H9 (cell line): ENCODE results near the gene ZNF521. TPM values are rescaled to one million over a fixed set of nuclear protein-coding genes. Genes with fewer than 3 reads are reported as not detected.

Source experiments
- DNase-seq: peaks from one replicate; pipeline ENCODE4 v3.0.0-alpha.2; 2017
- H2AFZ ChIP-seq: one replicate; pipeline ENCODE4 v1.6.1; 2013; ENCODE audit warnings: mild to moderate bottlenecking, low read length, control low read depth, moderate library complexity
- H2AK5ac ChIP-seq: 2 replicates; pipeline ENCODE4 v1.6.1; 2013; ENCODE audit warnings: low read length, control low read depth, mixed read lengths; ENCODE audit not compliant: insufficient read length
- H2BK120ac ChIP-seq: one replicate; pipeline ENCODE4 v1.6.1; 2013; ENCODE audit warnings: low read depth, mild to moderate bottlenecking, low read length, control low read depth, inconsistent platforms; ENCODE audit not compliant: poor library complexity, severe bottlenecking
- H2BK12ac ChIP-seq: 2 replicates; pipeline ENCODE4 v1.6.1; 2013; ENCODE audit warnings: low read length, control low read depth, mixed read lengths, low read depth; ENCODE audit not compliant: insufficient read length
- H2BK15ac ChIP-seq: 2 replicates; pipeline ENCODE4 v1.6.1; 2013; ENCODE audit warnings: low read depth, low read length, control low read depth
- H2BK20ac ChIP-seq: one replicate; pipeline ENCODE4 v1.6.1; 2013; ENCODE audit warnings: low read depth, mild to moderate bottlenecking, low read length, control low read depth, inconsistent platforms; ENCODE audit not compliant: poor library complexity, severe bottlenecking
- H2BK5ac ChIP-seq: 2 replicates; pipeline ENCODE4 v1.6.1; 2013; ENCODE audit warnings: low read length, control low read depth, mixed read lengths; ENCODE audit not compliant: insufficient read length
- H3K14ac ChIP-seq: 2 replicates; pipeline ENCODE4 v1.6.1; 2013; ENCODE audit warnings: low read length, control low read depth; ENCODE audit not compliant: insufficient read depth
- H3K18ac ChIP-seq: 2 replicates; pipeline ENCODE4 v1.6.1; 2013; ENCODE audit warnings: low read depth, mild to moderate bottlenecking, mixed read lengths, low read length, control low read depth; ENCODE audit not compliant: insufficient read length
- H3K23ac ChIP-seq: 2 replicates; pipeline ENCODE4 v1.6.1; 2013; ENCODE audit warnings: low read length, control low read depth, mixed read lengths, low read depth; ENCODE audit not compliant: insufficient read length
- H3K23me2 ChIP-seq: 2 replicates; pipeline ENCODE4 v1.6.1; 2013; ENCODE audit warnings: low read depth, mild to moderate bottlenecking, mixed read lengths, low read length, control low read depth; ENCODE audit not compliant: insufficient read length, poor library complexity, severe bottlenecking
- H3K27ac ChIP-seq: 2 replicates; pipeline ENCODE4 v1.5.1; 2013; ENCODE audit warnings: low read length, control low read depth, mixed read lengths, low read depth; ENCODE audit not compliant: insufficient read length
- H3K27me3 ChIP-seq: 2 replicates; pipeline ENCODE4 v1.6.1; 2013; ENCODE audit warnings: low read length, control low read depth, inconsistent platforms; ENCODE audit not compliant: insufficient read depth
- H3K4ac ChIP-seq: 2 replicates; pipeline ENCODE4 v1.6.1; 2013; ENCODE audit warnings: low read depth, mild to moderate bottlenecking, control low read depth, inconsistent platforms, low read length, moderate library complexity
- H3K4me1 ChIP-seq: 2 replicates; pipeline ENCODE4 v1.6.1; 2013; ENCODE audit warnings: low read length, control low read depth, inconsistent platforms; ENCODE audit not compliant: insufficient read depth
- H3K4me2 ChIP-seq: 2 replicates; pipeline ENCODE4 v1.6.1; 2013; ENCODE audit warnings: low read length, control low read depth, mixed read lengths; ENCODE audit not compliant: insufficient read length, insufficient read depth
- H3K56ac ChIP-seq: 2 replicates; pipeline ENCODE4 v1.6.1; 2013; ENCODE audit warnings: low read depth, mild to moderate bottlenecking, mixed read lengths, low read length, control low read depth; ENCODE audit not compliant: insufficient read length
- H3K79me1 ChIP-seq: 2 replicates; pipeline ENCODE4 v1.6.1; 2013; ENCODE audit warnings: low read depth, mild to moderate bottlenecking, moderate library complexity, low read length, control low read depth, inconsistent platforms; ENCODE audit not compliant: insufficient read depth, poor library complexity, severe bottlenecking
- H3K79me2 ChIP-seq: 2 replicates; pipeline ENCODE4 v1.6.1; 2013; ENCODE audit warnings: low read length, control low read depth, inconsistent platforms; ENCODE audit not compliant: insufficient read depth
- H3K9ac ChIP-seq: 2 replicates; pipeline ENCODE4 v1.6.1; 2013; ENCODE audit warnings: low read length, control low read depth, mixed read lengths; ENCODE audit not compliant: insufficient read length; ENCODE audit errors: extremely low read depth
- H3K9me3 ChIP-seq: one replicate; pipeline ENCODE4 v1.6.1; 2013; ENCODE audit warnings: low read depth, low read length, inconsistent platforms; ENCODE audit not compliant: control insufficient read depth
- H3T11ph ChIP-seq: one replicate; pipeline ENCODE4 v1.6.1; 2013; ENCODE audit warnings: mild to moderate bottlenecking, low read length, control low read depth, inconsistent platforms
- H4K20me1 ChIP-seq: one replicate; pipeline ENCODE4 v1.6.1; 2013; ENCODE audit not compliant: control insufficient read depth, insufficient read length, insufficient read depth
- H4K5ac ChIP-seq: 2 replicates; pipeline ENCODE4 v1.6.1; 2013; ENCODE audit warnings: low read depth, mild to moderate bottlenecking, mixed read lengths, low read length, control low read depth; ENCODE audit not compliant: insufficient read length
- H4K8ac ChIP-seq: replicated peaks from 2 replicates; pipeline ENCODE4 v1.6.1; 2013; ENCODE audit warnings: low read length, control low read depth, mixed read lengths, low read depth; ENCODE audit not compliant: insufficient read length
- H4K91ac ChIP-seq: 2 replicates; pipeline ENCODE4 v1.6.1; 2013; ENCODE audit warnings: low read depth, mild to moderate bottlenecking, moderate library complexity, mixed read lengths, low read length, control low read depth; ENCODE audit not compliant: insufficient read length
- H3K27ac Mint-ChIP-seq, 3 experiments: 2 replicates in 2 of 3; 3 replicates in 1 of 3; pipeline ENCODE4 v1.8.0; 2020 to 2021; ENCODE audit warnings: mixed read lengths in 3 of 3, mild to moderate bottlenecking in 1 of 3, moderate library complexity in 1 of 3
- H3K27me3 Mint-ChIP-seq: 2 replicates; pipeline ENCODE4 v1.8.0; 2021; ENCODE audit warnings: low read depth, mild to moderate bottlenecking, moderate library complexity, mixed read lengths
- H3K36me3 Mint-ChIP-seq, 3 experiments: 2 replicates in 2 of 3; 3 replicates in 1 of 3; pipeline ENCODE4 v1.8.0; 2020 to 2021; ENCODE audit warnings: low read depth in 3 of 3, mixed read lengths in 3 of 3; ENCODE audit not compliant: insufficient read depth in 1 of 3
- H3K4me1 Mint-ChIP-seq, 2 experiments: 2 replicates each; pipeline ENCODE4 v1.8.0; 2020; ENCODE audit warnings: mixed read lengths in 2 of 2
- H3K4me3 Mint-ChIP-seq, 2 experiments: 2 replicates in 1 of 2; 3 replicates in 1 of 2; pipeline ENCODE4 v1.8.0; 2020 to 2021; ENCODE audit warnings: mild to moderate bottlenecking in 2 of 2, mixed read lengths in 2 of 2, moderate library complexity in 1 of 2
- H3K9me3 Mint-ChIP-seq, 2 experiments: 2 replicates in 1 of 2; 3 replicates in 1 of 2; pipeline ENCODE4 v1.8.0; 2020; ENCODE audit warnings: mild to moderate bottlenecking in 2 of 2, mixed read lengths in 2 of 2, moderate library complexity in 1 of 2
- WGBS: extraction: QIAGEN DNeasy Blood & Tissue Kit; methylation state at CpG from one replicate; pipeline ENCODE4 v1.1.7; 2013; ENCODE audit warnings: missing lambda C conversion rate, low lambda C conversion rate, mixed read lengths; ENCODE audit not compliant: insufficient read length; ENCODE audit errors: extremely low coverage; 5-methylcytosine and 5-hydroxymethylcytosine counted together
- total RNA-seq: library from RNA; stranded (reverse); gene quantifications from 2 replicates; pipeline ENCODE4 v1.2.1, GENCODE V29; 2021
- TF ChIP-seq, protein P1 (sequence below): fragments of 200-600 bp; sonication (generic); conservative IDR thresholded peaks from 3 replicates; pipeline ENCODE4 v1.8.0; 2021; ENCODE audit warnings: antibody characterized with exemption, mild to moderate bottlenecking

Gene ZNF521
- total RNA-seq, 1 experiment from 2014 or later = 3.3 TPM

DNA sequence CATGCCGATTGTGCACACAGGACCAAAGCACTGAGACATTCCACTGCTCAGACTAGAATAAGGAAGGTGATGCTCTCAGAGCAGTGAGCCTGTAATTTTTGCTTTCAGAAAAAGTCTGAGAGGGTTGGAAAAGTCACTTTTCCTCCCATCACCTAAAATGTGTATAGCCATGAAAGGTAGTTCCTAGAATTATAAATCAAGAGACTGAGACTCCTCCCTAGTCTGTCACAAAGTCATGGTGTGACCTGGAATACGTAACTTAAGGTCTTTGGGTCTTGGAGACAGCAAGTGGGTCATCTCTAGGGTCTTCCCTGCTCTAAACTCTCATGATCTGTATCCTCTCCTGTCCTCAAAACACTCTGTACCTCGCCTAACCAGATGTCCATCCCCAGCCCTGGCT lies 16.9 kb downstream of the ZNF521 start:
- Histone ChIP-seq H3K4me2 (no peak overlapping the region), H3K9ac (no peak overlapping the region), H3T11ph (no peak overlapping the region), H3K23me2 (no peaks in the 10 kb centered on the region), H3K23ac (no peak overlapping the region), H4K91ac (no peak overlapping the region), H3K18ac (no peak overlapping the region), H3K27me3 (no peaks in the 10 kb centered on the region), H3K27ac (no peak overlapping the region), H2BK20ac (no peak overlapping the region), H4K8ac (no peak overlapping the region), H2AFZ (no peak overlapping the region), H3K79me2 (no peaks in the 10 kb centered on the region), H2BK5ac (no peak overlapping the region), H3K56ac (no peak overlapping the region), H3K9me3 (no peaks in the 10 kb centered on the region), H2BK12ac (no peak overlapping the region), H2BK120ac (no peak overlapping the region), H3K4ac (no peak overlapping the region), H2BK15ac (no peak overlapping the region), H3K4me1 (no peaks in the 10 kb centered on the region), H3K14ac (no peak overlapping the region), H3K79me1 (no peaks in the 10 kb centered on the region), H4K5ac (no peak overlapping the region), H2AK5ac (no peak overlapping the region), H4K20me1 (no peaks in the 10 kb centered on the region)
- Mint-ChIP-seq H3K9me3 (no peaks in the 10 kb centered on the region), H3K27ac (peak overlapping the region in 1 of 3 experiments; percentile 80; a peak in 1 of 7 replicates), H3K27me3 (peaks cover 7% of the 10 kb centered on the region; the same call in 1 of the 2 replicates), H3K4me1 (peaks cover 0 to 16% of the 10 kb centered on the region in 2 experiments; a peak in 2 of 4 replicates), H3K36me3 (no peaks in the 10 kb centered on the region), H3K4me3 (no peak overlapping the region)
- TF ChIP-seq, protein P1, sequence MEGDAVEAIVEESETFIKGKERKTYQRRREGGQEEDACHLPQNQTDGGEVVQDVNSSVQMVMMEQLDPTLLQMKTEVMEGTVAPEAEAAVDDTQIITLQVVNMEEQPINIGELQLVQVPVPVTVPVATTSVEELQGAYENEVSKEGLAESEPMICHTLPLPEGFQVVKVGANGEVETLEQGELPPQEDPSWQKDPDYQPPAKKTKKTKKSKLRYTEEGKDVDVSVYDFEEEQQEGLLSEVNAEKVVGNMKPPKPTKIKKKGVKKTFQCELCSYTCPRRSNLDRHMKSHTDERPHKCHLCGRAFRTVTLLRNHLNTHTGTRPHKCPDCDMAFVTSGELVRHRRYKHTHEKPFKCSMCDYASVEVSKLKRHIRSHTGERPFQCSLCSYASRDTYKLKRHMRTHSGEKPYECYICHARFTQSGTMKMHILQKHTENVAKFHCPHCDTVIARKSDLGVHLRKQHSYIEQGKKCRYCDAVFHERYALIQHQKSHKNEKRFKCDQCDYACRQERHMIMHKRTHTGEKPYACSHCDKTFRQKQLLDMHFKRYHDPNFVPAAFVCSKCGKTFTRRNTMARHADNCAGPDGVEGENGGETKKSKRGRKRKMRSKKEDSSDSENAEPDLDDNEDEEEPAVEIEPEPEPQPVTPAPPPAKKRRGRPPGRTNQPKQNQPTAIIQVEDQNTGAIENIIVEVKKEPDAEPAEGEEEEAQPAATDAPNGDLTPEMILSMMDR = no peak
- no peak for DNase-seq
- WGBS = no CpG with 5 or more reads among the region's 3 CpGs
